Left hindlimb (tissue), 1 donor: Measurements from ENCODE around the gene ADK.
A peak's percentile ranks its signal among the peaks of the same experiment; 100 is the strongest.

Experiments
- DNase-seq: peaks from one replicate; pipeline ENCODE4 v3.0.0-alpha.2; 2018

ADK gene

DNA sequence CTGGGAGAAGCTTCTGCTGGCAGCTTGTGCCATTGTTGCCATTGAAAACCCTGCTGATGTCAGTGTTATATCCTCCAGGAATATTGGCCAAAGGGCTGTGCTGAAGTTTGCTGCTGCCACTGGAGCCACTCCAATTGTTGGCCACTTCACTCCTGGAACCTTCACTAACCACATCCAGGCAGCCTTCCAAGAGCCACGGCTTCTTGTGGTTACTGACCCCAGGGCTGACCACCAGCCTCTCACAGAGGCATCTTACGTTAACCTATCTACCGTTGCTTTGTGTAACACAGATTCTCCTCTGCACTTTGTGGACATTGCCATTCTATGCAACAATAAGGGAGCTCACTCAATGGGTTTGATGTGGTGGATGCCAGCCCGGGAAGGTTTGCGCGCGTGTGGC is 220.7 kb downstream of the ADK start:
- DNase-seq = peak; percentile 31

DNA sequence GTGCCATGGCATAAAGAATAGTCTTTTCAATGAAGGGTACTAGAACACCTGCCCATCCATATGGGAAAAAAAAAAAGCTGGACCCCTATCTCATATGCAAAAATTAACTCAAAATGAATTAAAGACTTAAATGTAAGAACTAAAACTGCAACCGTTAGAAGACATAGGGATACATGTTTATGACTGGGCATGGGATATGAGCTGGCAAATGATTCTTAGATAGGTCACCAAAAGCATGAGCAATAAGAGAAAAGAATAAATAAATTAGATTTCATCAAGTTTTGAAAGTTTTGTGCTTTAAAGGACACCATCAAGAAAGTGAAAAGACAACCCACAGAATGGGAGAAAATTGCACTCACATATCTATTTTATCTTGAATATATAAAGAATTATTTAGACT is 222.0 kb downstream of the ADK start:
- no peak for DNase-seq

DNA sequence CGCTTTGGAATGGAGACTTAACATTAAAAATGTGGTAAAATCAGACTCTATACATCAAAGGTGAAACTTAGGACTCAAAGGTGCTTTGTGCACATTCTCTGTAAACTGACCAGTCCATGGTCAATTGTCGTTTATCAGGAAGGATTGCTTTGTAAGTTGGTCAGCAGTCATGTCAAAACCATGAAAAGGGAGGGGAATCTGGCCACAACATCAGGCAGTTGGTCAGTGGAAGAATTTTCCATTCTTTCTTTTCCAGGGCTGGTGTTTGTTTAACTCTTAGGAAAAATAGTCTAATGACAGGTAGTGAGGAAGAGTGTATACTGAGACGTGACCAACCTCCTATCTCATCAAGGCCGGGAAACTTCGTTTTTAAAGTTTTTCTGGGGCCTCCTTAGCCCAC is 226.5 kb downstream of the ADK start:
- no peak for DNase-seq

DNA sequence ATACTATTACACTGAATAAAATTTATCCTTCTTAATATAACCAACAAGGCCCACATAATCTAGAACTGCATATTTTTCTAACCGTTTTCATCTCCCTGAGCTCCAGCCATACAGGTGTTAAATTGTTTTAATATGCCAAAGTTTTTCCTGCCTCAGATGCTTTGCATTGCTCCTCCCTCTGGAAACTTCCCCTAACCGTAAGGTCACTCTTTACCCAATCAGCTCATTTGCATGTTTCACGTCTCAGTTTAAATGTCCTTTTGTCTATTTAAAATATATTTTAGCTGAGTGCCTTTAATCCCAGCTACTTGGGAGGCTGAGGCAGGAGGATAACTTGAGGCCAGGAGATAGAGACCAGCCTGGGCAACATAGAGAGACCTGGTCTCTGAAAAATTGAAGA is 228.5 kb downstream of the ADK start:
- DNase-seq = no peak

DNA sequence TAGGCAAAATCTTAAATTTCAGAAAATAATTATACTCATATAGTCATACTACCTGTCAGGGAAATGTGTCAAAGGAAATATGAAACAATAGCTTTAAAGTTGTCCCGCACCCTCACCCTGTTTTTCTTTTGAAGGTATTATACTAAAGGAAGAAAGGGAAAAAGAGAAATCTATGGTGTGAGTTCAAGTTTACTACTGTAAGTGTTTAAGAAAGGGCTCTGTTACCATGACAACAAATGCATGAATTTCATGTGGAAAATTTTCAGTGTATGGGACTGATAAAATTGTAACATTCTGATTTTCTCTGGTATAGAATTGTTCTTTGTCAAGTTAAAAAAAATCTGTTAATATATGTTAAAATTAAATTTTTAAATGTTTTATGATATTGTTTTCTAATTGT is 229.8 kb downstream of the ADK start:
- no peak for DNase-seq

DNA sequence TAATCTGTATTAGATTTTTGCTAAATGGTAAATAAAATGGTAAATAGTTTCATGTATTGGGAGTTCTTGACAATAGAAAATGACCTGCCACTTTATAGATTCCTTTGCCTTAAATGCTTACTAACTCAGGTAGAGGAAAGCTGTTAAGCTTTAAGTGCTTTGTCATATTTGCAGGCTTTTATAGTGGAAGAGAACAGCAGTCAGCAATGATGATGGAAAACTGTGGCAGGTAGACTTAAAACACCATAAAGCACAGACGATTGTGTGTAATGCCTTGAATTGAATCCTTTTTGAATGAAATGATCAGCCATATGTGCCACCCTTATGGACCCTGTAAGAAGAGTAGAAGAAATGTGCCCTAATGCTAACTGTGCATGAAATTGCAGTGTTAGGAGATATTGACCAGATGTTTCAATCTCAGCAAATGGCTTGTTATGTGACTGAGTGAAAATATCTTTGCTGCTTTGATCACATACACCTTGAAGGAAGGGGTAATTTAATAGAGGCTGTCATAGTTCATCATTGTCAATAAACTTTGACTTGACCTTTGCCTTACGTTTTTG is 230.4 kb downstream of the ADK start:
- DNase-seq = no peak

DNA sequence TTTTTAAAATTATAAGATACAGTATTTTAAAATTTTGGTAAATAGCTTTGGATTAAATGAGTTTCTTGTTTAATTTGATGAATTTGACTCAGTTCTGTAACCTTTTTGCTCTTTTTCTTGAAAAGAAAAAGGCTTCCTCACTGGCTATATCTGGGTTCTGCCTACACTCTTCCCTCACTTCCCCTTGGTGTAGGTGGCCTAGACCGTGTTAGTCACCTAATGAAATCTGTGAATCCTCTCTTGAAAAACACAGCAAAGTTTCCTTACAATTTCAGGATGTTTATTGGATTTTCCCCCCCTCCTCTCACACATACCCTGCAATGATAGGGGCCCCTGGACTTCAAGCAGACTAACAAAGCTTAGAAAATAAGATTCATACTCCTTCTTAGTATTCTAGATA is 231.6 kb downstream of the ADK start:
- DNase-seq = no peak

DNA sequence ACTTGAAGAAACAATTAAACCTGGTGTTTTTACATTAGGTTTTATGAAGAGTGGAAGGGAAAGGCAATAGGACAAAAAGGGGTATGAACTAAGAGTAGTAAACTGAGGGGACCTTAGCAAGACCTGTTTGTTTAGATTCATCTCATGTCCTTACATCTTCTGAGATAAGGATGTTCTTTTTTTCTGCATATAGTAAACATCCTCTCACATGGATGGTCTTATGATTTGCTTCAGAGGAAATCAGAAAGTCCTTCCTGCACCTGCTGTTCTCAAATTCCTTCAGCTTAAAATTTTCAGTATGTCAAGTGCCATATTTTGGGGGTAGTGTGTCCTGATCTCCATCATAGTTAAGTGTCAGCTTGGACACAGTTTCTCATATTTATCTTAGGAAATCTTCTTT is 232.6 kb downstream of the ADK start:
- DNase-seq = no peak

DNA sequence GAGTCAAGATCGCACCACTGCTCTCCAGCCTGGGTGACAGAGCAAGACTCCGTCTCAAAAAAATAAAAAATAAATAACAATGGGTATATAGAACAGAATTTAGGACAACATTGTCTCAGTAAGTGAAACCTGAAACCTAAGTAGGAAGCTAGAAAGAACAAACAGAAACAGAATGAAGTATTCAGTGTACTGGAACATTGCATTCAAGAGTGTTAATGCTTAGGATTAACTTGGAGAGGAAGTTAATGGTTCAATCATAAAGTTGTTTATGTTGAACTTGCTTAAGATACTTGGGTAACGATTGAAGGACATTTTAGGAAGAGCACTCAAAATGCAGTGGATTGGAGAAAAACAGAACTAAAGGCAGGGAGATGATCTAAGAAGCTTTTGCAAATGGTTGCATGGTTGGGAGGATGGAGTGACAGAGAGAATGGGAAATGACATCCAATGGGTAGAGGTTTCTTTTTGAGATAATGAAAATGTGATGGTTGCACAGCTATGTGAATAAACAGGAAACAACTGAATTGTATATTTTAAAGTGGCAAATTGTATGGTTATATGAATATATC is 233.7 kb downstream of the ADK start:
- no peak for DNase-seq

DNA sequence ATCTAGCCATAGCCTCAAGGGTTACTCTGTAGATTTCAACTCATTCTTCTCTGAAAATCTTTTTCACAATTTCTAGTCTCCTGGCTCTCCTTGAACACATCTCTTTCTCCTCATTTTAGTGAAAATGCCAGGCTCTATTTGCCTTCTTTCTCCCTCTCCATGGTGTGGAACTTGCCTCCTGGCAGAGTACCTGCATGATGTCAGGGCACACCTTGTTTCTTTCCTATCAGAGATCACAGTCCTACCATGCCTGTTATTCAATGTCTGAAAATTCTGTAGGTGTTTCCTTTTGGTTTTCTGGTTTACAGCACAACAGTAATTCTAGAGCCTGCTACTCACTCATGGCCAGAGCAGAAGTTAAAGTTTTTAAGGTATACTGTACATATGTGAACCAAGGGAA is 237.8 kb downstream of the ADK start:
- DNase-seq = no peak

DNA sequence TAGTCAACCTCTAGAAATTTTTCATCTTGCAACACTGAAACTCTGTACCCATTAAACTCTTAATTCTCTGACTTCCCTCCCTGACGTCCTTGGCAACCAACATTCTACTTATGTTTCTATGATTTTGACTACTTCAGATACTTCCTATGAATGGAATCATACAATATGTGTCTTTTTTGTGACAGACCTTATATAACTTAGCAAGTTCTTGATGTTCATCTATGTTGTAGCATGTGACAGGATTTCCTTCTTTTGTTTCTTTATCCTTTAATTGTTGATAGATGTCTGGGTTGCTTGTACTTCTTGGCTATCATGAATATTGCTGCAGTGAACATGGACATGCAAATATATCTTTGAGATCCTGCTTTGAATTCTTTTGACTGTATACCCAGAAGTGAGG is 240.8 kb downstream of the ADK start:
- no peak for DNase-seq

DNA sequence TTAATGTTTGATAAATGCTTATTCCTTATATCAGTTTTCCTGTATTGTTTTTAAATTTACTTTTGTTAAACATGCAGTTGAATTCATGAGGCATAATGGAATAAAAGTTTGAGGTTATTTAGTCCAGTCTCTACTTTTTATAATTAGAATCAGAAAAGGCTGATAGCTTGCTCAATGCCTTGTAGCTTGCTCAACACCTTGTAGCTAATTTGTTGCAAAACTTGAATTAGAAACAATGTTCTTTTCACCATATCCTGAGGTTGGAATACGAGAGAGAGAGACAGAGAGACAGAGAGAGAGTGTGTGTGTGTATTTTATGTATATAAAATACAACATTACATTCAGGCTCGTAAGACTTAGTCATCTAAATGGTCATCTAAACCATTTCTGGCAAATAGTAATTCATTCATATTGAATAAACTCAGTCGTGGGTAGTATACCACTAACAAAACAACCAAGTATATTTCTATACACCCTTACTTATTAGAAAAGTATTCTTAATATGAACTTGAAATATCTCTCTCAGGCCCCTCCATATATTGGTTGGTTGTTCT is 243.5 kb downstream of the ADK start:
- no peak for DNase-seq

DNA sequence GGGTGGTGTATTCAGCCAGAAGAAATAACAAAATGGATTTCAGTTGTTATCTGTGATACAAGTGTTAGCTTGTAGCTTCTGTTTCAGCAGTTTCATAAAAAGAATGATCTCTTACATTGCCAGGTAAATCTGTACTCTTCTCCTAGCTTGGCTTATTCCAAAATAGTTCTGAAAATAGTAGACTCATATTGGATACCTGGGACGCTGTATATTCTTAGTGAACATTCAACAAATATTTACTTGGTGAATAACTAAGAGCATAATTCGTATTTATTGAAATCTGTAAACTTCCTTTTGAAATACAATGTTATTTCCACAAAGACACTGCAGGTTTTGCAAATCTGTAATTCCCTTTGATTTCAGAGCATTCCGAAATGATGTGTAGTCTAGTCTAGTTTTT is 249.2 kb downstream of the ADK start:
- no peak for DNase-seq

DNA sequence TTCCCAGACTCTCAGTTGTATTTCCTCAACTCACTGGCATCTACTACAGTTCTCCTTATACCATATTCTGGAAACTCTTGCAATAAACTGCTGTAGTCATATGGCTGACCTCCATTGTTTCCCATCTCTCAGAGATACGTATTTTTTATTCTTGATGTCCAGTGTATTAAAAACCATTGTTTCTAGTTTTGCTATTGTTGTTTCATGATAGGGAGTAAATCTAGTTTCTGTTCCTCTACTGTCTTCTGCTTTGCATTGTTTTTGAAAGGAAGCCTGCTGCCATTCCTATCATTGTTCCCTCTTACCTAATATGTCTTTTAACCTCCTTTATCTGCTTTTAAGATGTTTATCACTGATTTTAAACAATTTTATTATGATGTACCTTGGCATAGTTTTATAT is 255.0 kb downstream of the ADK start:
- DNase-seq = no peak

DNA sequence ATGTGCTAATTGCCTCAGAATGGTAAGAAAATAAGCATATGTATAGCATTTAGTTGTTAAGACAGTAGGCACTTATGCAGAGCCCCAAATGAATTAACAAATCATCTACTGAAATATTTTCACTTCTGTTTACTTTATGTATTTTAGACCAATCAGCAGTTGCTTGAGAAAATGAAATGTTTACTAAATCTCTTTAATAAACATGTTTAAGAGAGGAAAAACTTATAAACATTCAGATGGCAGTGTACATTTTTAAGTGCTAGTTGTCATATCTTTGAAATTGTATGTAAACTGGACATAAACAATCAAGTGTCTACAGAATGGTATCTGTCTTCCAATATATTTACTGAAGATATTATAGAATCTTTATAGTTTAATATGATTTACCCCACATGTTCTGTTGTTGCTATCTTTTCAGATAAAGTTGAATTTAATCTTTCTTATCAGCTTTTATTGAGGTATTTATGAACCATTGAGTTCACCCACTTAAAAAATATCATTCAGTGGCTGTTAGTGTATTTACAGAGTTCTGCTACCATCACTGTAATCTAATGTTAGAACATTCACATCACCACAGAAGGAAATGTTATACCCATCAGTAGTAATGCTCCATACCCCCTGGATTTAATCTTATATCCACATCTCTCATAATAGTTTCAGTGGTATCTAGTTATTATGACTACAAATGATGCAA is 264.3 kb downstream of the ADK start:
- no peak for DNase-seq

DNA sequence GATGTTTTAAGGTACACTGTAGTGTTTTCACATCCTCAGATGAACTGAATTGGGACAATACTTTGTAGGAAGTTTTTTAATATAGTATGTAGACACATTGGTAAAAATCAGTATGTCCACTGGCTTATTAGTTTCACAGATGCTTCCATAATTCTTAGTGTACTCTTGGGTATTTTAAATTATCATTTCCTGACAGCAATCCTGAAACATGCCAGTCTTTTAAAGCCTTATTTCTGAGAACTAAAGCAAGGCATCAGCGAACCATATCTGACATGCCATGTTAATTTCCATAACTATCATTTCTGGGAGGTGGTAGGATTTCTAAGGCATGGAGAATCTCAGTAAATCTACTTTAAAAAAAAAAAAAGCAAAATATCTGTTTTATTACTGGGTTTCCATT is 266.4 kb downstream of the ADK start:
- DNase-seq = no peak

DNA sequence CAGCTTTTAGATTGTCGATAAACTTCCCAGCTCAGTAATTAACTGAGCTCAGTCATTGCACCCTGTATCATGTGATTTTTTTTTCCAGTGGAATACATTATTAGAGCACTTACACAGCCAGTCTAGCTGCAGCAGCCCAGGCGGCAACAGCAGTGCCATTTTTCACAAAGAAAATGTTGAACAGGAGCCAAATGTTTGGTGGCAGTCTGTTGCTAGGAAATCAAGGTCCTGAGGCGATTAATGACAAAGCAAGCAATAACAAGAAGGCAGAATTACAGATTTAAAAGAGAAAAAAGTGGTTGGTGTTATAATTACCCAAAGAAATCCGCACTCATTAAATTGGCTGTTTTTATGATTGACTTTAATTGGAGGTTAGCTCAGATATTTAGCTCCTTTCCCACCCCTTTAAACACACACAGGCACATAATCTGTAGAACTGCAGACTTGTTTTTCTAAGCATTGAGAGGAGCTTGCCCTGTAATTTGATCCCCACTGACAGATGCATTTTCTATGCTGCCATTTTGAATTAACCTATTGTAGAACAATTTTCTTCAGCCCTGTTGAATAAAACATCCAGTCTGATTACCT is 267.4 kb downstream of the ADK start:
- peak; percentile 34 for DNase-seq

DNA sequence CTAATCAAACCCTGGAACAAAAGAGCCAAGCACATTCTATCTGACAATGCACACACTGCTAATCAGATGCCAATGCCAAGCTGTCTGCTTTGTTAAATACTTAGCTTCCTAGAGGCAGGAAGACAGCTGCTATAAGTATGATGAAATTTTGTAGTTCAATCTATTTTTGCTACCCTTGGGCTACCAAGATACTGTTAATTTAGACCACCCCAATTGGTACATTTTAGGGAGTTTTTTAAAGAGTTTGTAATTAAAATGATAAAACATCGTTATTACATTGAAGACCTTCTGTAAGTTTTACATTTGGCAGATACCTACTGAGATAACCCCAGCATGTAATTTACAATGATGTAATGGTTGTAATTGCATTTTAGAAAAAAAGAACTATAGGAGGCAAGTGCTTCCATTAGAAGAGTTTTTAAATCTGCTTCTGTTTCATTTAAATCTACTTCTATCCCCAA is 268.5 kb downstream of the ADK start:
- no peak for DNase-seq

DNA sequence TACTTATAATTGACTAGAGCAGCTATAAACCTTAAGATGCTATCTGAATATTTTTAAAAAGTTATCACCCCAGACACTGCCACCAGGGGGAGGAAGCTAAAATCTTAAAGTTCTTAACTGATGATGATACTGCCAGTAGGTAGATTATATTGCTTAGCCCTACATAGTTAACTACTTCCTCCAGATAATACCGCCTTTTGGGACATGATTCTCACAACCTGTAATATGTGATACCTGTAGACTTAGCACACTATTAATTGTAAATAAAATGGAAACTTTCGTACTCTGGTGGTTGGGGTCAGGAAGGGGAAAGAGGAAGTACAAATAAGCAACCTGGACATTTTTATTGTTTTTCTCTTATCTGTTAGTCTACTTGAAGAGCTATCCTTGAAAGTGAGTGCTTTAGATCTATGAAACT is 268.9 kb downstream of the ADK start:
- no peak for DNase-seq

DNA sequence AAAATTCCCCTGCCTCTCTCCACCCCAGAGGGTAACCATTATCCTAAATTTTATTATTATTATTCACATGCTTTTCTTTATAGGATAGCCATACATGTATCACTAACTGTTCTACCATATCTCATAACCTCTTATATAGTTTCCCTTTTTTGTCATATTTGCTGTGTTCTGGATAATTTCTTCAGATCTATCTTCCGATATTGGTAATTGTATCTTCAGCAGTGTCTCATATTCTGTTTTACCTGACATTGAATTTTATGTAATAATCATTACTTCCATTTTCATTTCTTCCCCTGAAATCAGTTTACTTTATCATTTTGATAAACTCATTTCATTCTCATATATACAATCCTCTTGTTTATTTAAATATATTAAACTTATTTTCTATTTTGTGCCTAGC is 273.5 kb downstream of the ADK start:
- no peak for DNase-seq

DNA sequence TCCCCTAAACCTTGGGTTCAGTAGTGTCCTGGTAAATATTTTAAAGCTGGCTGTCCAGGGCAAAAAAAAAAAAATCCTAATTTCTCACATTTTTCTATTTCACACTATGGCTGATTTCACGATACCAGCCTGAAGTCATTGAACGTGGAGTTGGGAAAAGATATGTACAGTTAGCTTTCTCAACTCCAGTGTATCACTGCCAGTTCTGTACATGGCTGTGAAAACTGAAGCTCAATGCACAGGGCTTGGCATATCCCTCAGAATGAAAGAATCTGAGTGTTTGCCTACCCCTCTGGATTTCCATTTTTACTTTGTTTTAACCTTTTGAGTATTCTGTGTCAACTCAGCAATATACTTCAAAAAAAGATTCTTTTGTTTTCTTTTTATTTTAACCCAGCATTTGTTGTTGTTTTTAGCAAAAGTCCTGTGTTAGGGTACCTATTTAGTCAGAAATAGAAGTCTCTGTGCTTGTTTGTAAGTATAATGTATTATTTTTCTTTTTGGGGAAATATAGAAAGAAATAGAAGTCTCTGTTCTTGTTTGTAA is 274.5 kb downstream of the ADK start:
- DNase-seq = no peak

DNA sequence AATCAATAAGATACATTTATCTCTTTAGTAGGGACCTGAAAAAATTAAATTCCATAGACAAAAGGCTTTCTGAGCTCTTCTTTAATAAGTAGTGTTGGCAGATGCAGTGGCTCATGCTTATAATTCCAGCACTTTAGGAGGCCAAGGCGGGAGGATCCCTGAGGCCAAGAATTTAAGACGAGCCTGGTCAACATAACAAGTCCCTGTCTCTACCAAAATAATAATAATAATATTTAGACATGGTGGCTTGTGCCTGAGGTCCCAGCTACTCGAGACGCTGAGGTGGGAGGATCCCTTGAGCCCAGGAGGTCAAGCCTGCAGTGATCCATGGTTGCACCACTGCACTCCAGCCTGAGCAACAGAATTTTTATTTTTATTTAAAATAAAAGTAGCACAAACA is 280.8 kb downstream of the ADK start:
- no peak for DNase-seq

DNA sequence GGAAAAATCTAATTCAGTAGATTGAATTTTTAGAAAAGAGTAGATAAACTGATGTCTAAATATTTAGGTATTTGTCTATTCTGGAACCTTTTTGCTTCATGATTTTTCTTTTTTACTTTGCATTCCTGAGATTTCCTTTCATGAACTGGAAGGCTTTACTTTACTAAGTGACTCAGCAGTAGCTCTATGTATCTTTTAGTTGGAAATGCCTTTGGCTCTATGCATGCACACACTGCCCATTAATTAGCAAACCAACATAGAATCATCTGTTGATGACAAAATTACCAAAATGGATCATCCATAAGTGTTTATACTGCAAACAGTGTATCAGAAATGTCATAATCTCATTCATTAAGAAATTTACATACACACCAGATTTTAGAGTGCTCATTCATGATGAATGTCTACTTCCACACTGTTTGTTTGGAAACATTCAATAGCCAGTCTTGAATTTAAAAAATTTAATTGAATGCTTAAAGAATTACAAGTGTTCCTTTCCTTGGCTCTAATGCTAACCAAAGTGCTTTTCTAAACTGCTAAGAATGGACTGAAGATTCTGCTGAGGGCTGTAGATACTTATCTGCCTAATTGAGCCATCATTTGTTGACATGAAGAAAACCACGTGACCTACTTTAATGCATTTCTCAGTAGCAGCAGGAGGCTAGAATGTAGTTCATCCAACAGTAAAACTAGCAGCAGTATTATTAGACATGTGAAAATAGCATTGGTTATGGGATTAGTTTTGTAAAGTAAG is 282.0 kb downstream of the ADK start:
- DNase-seq = no peak
